GM18867 (cell line): ENCODE measurements around the gene PER1.
A peak's percentile ranks its signal among the peaks of the same experiment; 100 is the strongest.
"Not testable (repeated sequence)": the region's sequence is repeated elsewhere in the genome, so short reads cannot be mapped to it uniquely, and the experiment has no call there.

Experiments
- ATAC-seq: cut with Tn5 transposase; IDR thresholded peaks from one replicate; pipeline ENCODE4 v1.9.1; 2021; ENCODE audit warnings: mild to moderate bottlenecking, moderate library complexity; ENCODE audit not compliant: unreplicated experiment

The PER1 gene

DNA sequence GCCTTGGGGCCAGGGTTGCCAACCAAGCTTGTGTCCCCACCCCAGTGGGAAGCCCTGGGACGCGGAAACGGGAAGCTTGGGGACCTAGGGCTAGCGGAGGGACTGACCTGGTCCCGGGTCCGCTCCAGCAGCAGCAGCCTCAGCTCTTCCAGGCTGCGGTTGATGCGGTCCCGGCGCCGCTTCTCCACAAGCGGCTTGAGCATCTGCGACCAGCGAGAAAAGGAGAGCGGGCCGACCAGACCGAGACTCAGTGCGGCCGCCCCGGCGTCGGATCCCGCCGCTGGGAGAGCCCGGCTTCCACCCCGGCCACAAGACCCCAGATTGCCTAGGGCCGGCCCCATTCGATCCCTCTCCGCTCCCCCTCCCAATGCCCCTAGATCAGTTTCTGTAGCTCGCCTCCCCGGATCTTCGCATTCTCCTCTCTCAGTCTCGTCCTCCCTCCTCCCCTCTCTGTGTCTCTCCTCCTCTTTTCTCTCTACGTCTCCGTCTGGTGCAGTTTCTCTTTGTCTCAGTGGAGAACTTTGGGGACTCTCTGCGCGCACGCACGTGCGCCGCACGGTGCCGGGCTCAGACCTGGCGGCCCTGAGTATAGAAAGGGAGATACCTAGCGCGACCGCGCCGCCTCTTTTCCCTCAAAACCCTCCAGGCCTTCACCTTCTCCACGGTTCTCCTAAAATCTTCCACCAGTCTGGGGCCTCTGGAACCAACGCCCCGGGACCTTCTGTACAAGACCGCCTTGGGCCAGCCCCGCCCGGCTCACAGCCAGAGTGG is 29.1 kb downstream of the PER1 start:
- no peak for ATAC-seq

DNA sequence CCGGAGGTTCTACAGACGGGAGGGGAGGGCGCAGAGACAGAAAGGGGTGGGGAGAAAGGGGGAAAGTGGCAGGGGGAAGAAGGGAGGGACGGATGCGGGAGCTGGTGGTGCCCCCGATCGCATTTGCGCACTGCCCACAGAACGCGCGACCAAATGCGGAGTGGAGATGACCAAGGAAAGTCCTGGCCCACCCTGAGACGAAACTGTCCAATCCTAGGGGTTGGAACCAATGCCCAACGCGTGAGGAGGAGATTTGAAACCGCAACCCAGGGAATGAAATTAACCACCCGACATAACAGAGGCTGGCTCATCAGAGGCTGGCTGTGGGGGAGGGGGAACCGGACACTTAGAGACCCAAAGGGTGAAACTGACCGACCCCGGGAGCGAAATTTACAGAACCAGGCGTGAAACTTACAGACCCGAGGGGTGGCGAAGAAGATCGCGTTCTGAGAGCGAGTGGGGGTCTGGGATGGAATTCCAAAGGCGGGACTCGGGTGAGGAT is 29.7 kb downstream of the PER1 start:
- no peak for ATAC-seq

GRCh38 chr17:8121681-8122421 is 30.4 kb downstream of the PER1 start:
- peak; percentile 25 for ATAC-seq

GRCh38 chr17:8121407-8121680 is 30.9 kb downstream of the PER1 start:
- ATAC-seq = no peak

DNA sequence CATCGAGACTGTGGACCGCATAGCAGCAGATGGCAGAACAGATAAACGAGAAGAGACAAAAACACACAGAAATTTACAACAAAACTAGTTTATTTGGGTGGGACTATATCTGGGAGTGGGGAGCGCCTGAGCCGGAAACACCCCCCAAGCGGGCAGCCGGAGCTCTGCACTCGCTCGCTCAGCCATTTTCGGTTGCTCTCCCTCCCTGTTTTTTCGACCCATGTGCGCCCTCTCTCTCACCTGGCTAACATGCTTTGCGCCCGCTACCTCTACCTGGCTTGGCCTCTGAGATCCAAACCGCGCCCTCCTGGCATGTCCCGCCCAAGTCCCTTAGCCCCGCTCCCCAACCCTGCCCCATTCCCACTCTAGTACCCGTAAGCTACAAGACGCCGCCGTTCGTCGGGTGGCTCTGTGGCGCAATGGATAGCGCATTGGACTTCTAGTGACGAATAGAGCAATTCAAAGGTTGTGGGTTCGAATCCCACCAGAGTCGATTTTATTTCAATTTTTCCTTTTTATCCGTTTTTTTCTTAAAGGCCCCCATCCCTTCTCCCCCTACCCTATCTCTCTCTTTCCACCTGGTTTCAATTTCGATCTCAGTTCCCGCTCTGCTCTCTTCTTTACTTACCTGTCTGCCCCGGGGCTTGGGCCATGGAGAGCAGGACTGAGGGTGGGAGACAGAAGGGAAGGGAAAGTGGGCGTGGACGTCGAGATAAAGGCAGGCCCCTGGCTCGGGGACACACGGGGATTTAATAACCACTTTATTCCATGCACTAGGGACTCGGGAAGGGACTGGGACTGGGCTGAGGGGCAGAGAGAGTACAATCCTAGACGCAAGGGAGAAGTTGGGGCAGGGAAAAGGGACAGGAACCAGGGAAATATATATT is 31.4 kb downstream of the PER1 start:
- no peak for ATAC-seq

DNA sequence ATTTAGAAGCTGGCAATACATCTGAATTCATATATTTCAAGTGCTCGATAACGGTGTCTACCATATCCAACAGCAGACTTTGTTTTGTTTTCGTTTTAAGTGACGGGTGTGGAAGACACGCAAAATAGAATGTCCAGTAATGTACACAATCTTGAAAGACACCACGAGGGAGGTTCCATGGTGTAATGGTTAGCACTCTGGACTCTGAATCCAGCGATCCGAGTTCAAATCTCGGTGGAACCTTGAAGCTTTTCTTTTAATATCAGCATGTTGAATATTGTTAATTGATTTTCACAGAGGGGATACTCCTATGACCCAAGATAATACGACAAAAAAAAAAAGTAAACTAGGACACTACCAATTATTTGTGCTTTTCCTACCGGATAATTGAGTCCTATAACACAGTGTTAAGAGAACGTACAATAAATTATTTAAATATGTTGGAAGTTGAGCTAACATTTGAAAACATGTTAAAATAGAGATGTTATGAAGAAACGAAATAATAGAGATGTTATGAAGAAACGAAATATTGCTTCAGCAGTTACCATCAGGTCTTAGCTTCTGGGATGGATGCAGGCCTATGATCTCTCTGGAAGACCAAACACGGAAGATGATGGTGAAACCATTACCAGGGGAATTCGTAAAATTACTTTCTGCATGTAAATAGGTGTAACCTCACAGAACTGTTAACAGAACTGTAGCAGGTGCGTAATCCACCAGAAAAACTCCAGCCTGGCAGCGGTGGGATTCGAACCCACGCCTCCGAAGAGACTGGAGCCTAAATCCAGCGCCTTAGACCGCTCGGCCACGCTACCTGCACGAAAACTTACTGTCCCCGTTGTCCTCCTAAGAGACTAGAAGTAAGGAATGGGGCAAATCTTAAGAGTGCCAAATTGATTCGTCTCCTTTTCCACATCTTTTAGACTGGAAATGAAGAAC is 32.4 kb downstream of the PER1 start:
- ATAC-seq = peak; percentile 30

- ATAC-seq = peak; percentile 41
Measured at GRCh38 chr17:8118769-8119580, 33.2 kb downstream of the PER1 start.

GRCh38 chr17:8117980-8118768 is 34.0 kb downstream of the PER1 start, which contains the start of gene ALOXE3:
Gene ALOXE3 (minus strand): TSS chr17:8118514. CDS start chr17:8117990, 524 bp downstream.
- no peak for ATAC-seq

- ATAC-seq = no peak
Measured at GRCh38 chr17:8117367-8117979, 34.7 kb downstream of the PER1 start.

- no peak for ATAC-seq
Measured at GRCh38 chr17:8116776-8117175, 35.4 kb downstream of the PER1 start.

- no peak for ATAC-seq
Measured at GRCh38 chr17:8110907-8111306, 41.3 kb downstream of the PER1 start.

DNA sequence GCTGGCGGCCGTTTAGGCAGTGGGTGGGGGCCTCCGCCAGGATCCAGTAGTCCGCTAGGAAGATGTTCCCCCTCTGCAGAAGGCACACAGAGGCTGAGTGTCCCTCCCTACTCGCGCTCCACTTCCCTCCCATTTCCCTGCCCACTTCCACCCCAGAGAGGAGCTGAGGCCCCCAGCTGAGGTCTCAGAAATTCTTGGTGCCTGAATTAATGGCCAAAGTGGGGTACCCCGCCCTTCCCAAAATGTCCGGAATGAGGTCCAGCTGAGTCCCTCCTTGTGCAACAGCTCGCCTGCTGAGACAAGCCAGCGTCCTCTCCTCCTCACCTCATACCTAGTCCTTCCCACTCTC is 41.8 kb downstream of the PER1 start:
- ATAC-seq = no peak

DNA sequence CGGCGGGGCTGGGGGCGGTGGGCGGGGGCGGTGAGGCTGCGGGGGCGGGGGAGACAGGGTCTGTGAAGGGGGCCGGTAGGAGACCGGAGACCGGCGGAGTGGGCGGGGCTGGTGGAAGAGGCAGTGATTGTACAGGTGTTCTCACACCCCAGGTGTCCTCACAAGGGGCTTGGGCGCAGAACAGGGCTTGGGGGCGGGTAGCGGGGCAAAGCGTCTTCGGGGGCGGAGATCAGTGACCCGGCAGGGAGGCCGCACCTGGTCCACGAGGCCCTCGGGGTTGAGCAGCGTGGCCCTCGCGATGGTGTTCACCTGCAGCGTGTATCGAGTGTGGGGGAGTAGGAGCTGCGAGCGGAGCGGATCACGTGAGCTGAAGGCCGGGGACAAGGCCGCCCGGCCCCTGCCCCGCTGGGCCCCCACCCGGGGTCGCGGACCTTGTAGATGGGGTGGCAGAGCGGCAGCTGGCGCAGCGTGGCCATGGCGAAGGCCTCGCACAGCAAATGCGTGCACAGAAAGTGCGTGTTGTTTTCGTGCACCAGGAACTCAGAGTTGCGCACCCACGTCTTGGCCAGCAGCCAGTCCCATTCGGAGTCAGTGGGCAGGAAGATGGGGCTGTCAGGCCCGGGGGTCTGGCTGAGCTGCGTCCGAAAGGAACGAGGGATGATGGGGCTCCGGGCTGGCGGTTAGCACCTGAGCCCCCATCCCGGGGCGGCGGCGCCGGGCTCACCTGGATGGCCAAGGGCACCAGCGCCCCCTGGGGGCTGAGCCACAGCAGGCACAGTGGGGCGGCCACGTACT is 42.3 kb downstream of the PER1 start:
- ATAC-seq = peak; percentile 58

DNA sequence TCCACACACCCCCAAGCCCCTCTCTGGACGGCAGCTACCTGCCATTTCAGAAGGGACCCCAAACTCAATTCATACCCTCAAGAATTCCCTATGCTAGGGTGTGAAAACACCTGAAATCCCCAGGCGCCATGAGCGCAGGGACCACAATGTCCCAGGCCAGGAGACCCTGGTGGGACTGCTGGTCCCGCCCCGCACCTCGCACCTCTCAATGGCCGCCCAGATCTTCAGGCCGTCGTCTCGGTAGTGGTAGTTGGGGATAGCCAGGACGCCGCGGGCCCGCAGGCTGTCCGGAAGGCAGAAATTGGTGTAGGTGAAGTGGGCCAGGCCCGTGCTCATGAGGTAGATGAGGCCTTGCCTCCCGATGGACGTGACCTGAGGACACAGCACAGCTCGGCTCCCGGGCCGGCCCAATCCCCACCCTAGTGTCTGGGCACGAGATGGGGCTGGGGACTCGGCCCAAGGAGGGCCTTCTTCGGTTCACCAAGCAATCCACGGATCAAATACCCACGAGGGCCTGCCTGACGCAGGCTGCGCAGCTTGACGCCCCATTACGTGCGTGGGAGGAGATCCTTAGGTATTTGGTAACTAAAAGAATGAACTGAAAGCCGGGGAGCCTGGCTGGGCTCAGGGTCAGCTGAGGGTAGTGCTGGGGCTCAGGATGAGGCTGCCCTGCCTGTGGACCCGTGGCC is 43.1 kb downstream of the PER1 start:
- ATAC-seq = no peak

DNA sequence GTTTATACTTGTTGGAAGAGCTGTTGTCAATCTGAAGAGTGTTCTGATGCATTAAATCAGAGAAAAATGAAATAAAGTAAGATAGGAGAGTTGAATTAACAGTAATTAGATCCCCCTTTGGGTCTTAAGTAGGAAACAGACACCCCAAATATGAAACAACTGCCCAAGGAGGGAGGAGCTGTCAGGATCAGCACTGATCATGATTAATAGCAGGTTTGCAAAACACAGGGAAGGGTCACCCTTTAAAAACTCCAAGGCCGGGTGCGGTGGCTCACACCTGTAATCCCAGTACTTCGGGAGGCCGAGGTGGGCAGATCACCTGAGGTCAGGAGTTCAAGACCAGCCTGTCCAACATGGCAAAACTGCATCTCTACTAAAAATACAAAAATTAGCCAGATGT is 45.2 kb downstream of the PER1 start:
- not testable (repeated sequence) for ATAC-seq

DNA sequence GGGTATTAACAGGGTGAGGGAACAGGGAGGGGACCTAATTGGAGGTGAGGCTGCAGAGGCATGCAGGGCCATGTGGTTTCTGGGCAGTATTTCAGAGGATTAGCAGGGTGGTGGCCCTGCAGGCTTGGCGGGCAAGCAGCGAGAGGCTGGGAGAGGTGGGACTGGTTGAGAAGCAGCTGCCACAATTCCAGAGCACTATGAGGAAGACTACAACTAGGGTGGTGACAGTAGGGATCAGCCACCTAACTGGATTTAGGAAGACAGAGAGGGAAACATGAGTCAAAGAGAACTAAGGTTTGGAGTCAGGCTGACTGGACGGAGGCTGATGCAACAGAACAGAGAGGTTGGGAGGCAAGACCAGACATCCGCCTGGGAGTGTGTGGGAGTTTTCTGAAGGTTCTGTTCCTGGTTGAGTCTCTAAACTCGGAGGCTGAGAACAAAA is 46.2 kb downstream of the PER1 start:
- ATAC-seq = no peak

- no peak for ATAC-seq
Measured at GRCh38 chr17:8104911-8105310, 47.3 kb downstream of the PER1 start.
